Measurements from ENCODE around the gene APRT. TPM values are rescaled to one million over a fixed set of nuclear protein-coding genes. Genes with fewer than 3 reads are reported as not detected.

APRT gene
- total and polyA plus RNA-seq, 10 of the 15 experiments (the other 5 are each of a cell fraction or from before 2014, with no cell fraction given), result 30.6 to 495 (median 166) TPM

DNA sequence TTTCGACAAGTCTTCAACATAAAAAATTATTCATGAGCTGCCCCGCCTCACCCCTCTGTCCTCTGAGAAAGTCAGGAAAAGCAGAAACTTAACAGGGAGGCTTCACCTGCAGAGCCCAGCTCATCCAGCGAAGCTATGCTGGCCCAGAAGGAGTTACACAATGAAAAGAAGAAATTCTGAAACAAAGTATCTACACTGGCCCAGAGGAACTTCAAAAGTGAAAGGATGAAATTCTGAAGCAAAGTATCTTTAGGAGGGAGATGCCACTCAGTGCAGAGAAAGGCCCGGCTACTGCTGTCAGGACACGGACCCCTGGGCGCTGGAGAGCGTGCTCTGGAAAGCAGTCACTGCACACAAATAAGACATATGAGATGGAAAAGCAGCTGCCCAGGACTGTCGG is 43.4 kb upstream of the APRT start:
- TF ChIP-seq PAX5 (IDR thresholded peaks at IDR 0.05; ENCODE audit: borderline replicate concordance, low read depth, low read length) (no peak), FOXK2 (IDR thresholded peaks at IDR 0.05) (no peak), IRF5 (IDR thresholded peaks at IDR 0.05; ENCODE audit: borderline replicate concordance) (no peak)
- FAIRE-seq (no peak), ATAC-seq (no peak), DNase-seq (ENCODE audit: low read depth, low spot score) (no peak)
- H3K4me2 ChIP-seq (ENCODE audit: control insufficient read depth, insufficient read depth), result no peak overlapping the region
- 86% methylated on average over 8 of the region's 8 CpGs for WGBS (ENCODE audit: insufficient coverage, insufficient replicate concordance, low lambda C conversion rate, missing lambda C conversion rate)
- peaks cover 23% of the 10 kb centered on the region for H3K4me1 ChIP-seq (ENCODE audit: control insufficient read depth, insufficient read depth, low read length)
- in situ Hi-C loops (cut with MboI) (no loop called here), intact Hi-C loops (cut with micrococcal nuclease; ENCODE audit: unreplicated experiment) (loop anchor here (5.0 kb wide), 2 partner anchors 43 to 67 kb away; partner anchors contain the start of gene APRT)
- H3K27ac ChIP-seq (ENCODE audit: control insufficient read depth, insufficient read depth), result no peak overlapping the region
- peaks cover 13% of the 10 kb centered on the region for H3K79me2 ChIP-seq (ENCODE audit: control insufficient read depth, insufficient read depth, low read length)
- SMC1A ChIA-PET (ENCODE audit: uncharacterized antibody, unreplicated experiment), result interaction anchor here (0.8 kb wide), 1 partner anchor 9 kb away, joined by 3 read pairs; no protein-coding TSS in a partner anchor
- H3K4me3 ChIP-seq, result peak overlapping the region; percentile 13; the same call in 1 of the 2 replicates
- BruUV-seq (replicated peaks), result no TSS peak
- H3K9ac ChIP-seq (ENCODE audit: control insufficient read depth, insufficient read depth, low read length), result no peak overlapping the region
- no peaks in the 10 kb centered on the region for H3K9me3 ChIP-seq (replicated peaks; ENCODE audit: control insufficient read depth, insufficient read depth, low read length)
- RAD21 ChIA-PET (ENCODE audit: unreplicated experiment), result no interaction called here
- H3K27me3 ChIP-seq (replicated peaks in 1 of 2; ENCODE audit: control insufficient read depth in 2 of 2, insufficient read depth in 2 of 2, low read length in 1 of 2), result no peaks in the 10 kb centered on the region
- CTCF ChIA-PET, result interaction anchor here (1.1 kb wide), 1 partner anchor 9 kb away, joined by 3 read pairs; no protein-coding TSS in a partner anchor
- POLR2A ChIA-PET, result interaction anchor here (0.6 kb wide), 1 partner anchor 52 kb away, joined by 4 read pairs; no protein-coding TSS in a partner anchor
- H3K36me3 ChIP-seq (ENCODE audit: control insufficient read depth in 2 of 2, insufficient read depth in 2 of 2, low read length in 1 of 2), result peaks cover 0 to 4% of the 10 kb centered on the region in 2 experiments; a peak in 1 of 4 replicates
- H2AFZ ChIP-seq (ENCODE audit: control insufficient read depth, low read depth, low read length), result no peak overlapping the region
- 0 out of 2 replicates have a peak, but pooled peaks cover 2% of the 10 kb centered on the region for H4K20me1 ChIP-seq (ENCODE audit: control insufficient read depth, insufficient read depth)

Measured in GM12878 (cell line).